GM12878 (cell line): ENCODE results near the gene BAZ2A. TPM values are rescaled to one million over a fixed set of nuclear protein-coding genes. Genes with fewer than 3 reads are reported as not detected.

Experiments used
- ATF3 ChIP-seq: IDR thresholded peaks from 2 replicates; pipeline ENCODE4 v1.6.1; 2011; ENCODE audit warnings: low read depth, mild to moderate bottlenecking, low read length, moderate library complexity, borderline replicate concordance; ENCODE audit errors: extremely low read depth
- BHLHE40 ChIP-seq, 2 experiments: fragments of 450-650 bp in 1 of 2; IDR thresholded peaks; 2 replicates each; pipeline ENCODE4 v1.6.1; 2011 to 2017; ENCODE audit warnings: low read depth in 2 of 2, borderline replicate concordance in 1 of 2, improper control_type of control experiment in 1 of 2, low read length in 1 of 2, mild to moderate bottlenecking in 1 of 2
- CHD4 ChIP-seq: fragments of 200-600 bp; sonication (generic); IDR thresholded peaks from 2 replicates; pipeline ENCODE4 v1.6.1; 2016; ENCODE audit warnings: mild to moderate bottlenecking
- CREB1 ChIP-seq: IDR thresholded peaks from 2 replicates; pipeline ENCODE4 v1.6.1; 2012; ENCODE audit warnings: low read depth, mild to moderate bottlenecking, inconsistent platforms
- CREM ChIP-seq: IDR thresholded peaks from 2 replicates; pipeline ENCODE4 v1.6.1; 2014; ENCODE audit warnings: antibody characterized with exemption, low read depth
- JUNB ChIP-seq: IDR thresholded peaks from 2 replicates; pipeline ENCODE4 v1.6.1; 2016; ENCODE audit warnings: antibody characterized with exemption, mild to moderate bottlenecking
- MXI1 ChIP-seq: fragments of 150-350 bp; IDR thresholded peaks from 2 replicates; pipeline ENCODE4 v1.6.1; 2011; ENCODE audit warnings: low read depth, mild to moderate bottlenecking, inconsistent platforms, low read length, improper control_type of control experiment
- RELA ChIP-seq: fragments of 450-650 bp; IDR thresholded peaks from 2 replicates; pipeline ENCODE4 v1.8.0; 2014; ENCODE audit warnings: borderline replicate concordance; ENCODE audit not compliant: partially characterized antibody
- RFX5 ChIP-seq: IDR thresholded peaks from 2 replicates; pipeline ENCODE4 v1.6.1; 2011; ENCODE audit warnings: low read depth, low read length, improper control_type of control experiment
- SMARCA5 ChIP-seq: fragments of 450-650 bp; IDR thresholded peaks from 2 replicates; pipeline ENCODE4 v1.6.1; 2017; ENCODE audit warnings: mild to moderate bottlenecking
- TCF12 ChIP-seq: IDR thresholded peaks from 2 replicates; pipeline ENCODE4 v1.6.1; 2011; ENCODE audit warnings: low read depth, mild to moderate bottlenecking, low read length
- ZBTB40 ChIP-seq: fragments of 450-650 bp; IDR thresholded peaks from 2 replicates; pipeline ENCODE4 v1.6.1; 2016; ENCODE audit warnings: mild to moderate bottlenecking, moderate library complexity, borderline replicate concordance
- ZNF274 ChIP-seq: IDR thresholded peaks from one replicate; pipeline ENCODE4 v1.8.0; 2011; ENCODE audit not compliant: insufficient read length, insufficient read depth
- polyA plus RNA-seq, 11 experiments: library from polyadenylated mRNA; depleted of rRNA in 4 of 11; unstranded in 6 of 11; stranded (reverse) in 5 of 11; fragments of >200 nt; fragmentation: Nextera tagmentation in 4 of 11; fragmentation: Illumina TruSeq in 1 of 11; extraction: Ambion mirVana in 4 of 11; extraction: Trizol in 1 of 11; gene quantifications; 1 replicate in 1 of 11; 2 replicates in 10 of 11; pipeline versions ENCODE4 v1.2.1 to v1.2.3, GENCODE V29; 2011 to 2016; ENCODE audit warnings: inconsistent platforms in 2 of 11, missing spikeins in 2 of 11, low read depth in 1 of 11
- total RNA-seq, 4 experiments: library from RNA; depleted of rRNA in 3 of 4; stranded (reverse); fragments of >200 nt in 3 of 4; fragmentation: Illumina TruSeq in 1 of 4; extraction: Trizol in 1 of 4; gene quantifications; 2 replicates each; pipeline versions ENCODE4 v1.2.1 to v1.2.3, GENCODE V29; 2013 to 2021

BAZ2A gene
- total and polyA plus RNA-seq, 10 of the 15 experiments (the other 5 are each of a cell fraction or from before 2014, with no cell fraction given), result 4.8 to 90.2 (median 29.9) TPM

- peak; percentile 90 for TF ChIP-seq TCF12
- TF ChIP-seq ZBTB40, result peak; percentile 54; the same call in 1 of the 2 replicates
- peak; percentile 79 for TF ChIP-seq MXI1
- no peak for TF ChIP-seq RFX5
- no peak for TF ChIP-seq CHD4
- TF ChIP-seq CREM, result peak; percentile 88
- TF ChIP-seq ATF3, result no peak
- TF ChIP-seq JUNB, result no peak
- TF ChIP-seq SMARCA5, result peak; percentile 97
- TF ChIP-seq BHLHE40 (IDR thresholded peaks at IDR 0.05; ENCODE audit: borderline replicate concordance in 1 of 2, low read depth in 2 of 2, low read length in 1 of 2), result peak; percentile 64 to 69; a peak in 3 of 4 replicates
- no peak for TF ChIP-seq ZNF274
- TF ChIP-seq CREB1, result no peak
- no peak for TF ChIP-seq RELA
Measured at GRCh38 chr12:56630180-56630632, at the start of gene BAZ2A (continued).
